Body of pancreas (tissue), 4 donors: ENCODE data around the gene PFN2.

ENCODE experiments used
- CTCF ChIP-seq, 7 experiments: fragments of 450-650 bp in 4 of 7; fragments of 200-600 bp in 3 of 7; sonication (generic) in 3 of 7; IDR thresholded peaks; one replicate each; pipeline ENCODE4 v1.5.1; 2016 to 2019; ENCODE audit warnings: antibody characterized with exemption in 7 of 7
- POLR2A ChIP-seq, 3 donors: fragments of 450-650 bp; IDR thresholded peaks; one replicate each; pipeline ENCODE4 v1.6.1; 2016; ENCODE audit warnings: antibody characterized with exemption in 3 of 3, mild to moderate bottlenecking in 2 of 3

- TF ChIP-seq CTCF (IDR thresholded peaks at IDR 0.05), result no peak
- TF ChIP-seq POLR2A (IDR thresholded peaks at IDR 0.05), result no peak
Measured at GRCh38 chr3:150013801-150014200, 43.1 kb upstream of the PFN2 start.
